HG03575 (cell line): ENCODE data around the gene GON7.
"Not testable (repeated sequence)": the region's sequence is repeated elsewhere in the genome, so short reads cannot be mapped to it uniquely, and the experiment has no call there.

ENCODE experiments used
- ATAC-seq: cut with Tn5 transposase; IDR thresholded peaks from one replicate; pipeline ENCODE4 v1.9.1; 2021; ENCODE audit not compliant: unreplicated experiment, insufficient number of reproducible peaks, low FRiP score; ENCODE audit errors: extremely low read depth

The GON7 gene

DNA sequence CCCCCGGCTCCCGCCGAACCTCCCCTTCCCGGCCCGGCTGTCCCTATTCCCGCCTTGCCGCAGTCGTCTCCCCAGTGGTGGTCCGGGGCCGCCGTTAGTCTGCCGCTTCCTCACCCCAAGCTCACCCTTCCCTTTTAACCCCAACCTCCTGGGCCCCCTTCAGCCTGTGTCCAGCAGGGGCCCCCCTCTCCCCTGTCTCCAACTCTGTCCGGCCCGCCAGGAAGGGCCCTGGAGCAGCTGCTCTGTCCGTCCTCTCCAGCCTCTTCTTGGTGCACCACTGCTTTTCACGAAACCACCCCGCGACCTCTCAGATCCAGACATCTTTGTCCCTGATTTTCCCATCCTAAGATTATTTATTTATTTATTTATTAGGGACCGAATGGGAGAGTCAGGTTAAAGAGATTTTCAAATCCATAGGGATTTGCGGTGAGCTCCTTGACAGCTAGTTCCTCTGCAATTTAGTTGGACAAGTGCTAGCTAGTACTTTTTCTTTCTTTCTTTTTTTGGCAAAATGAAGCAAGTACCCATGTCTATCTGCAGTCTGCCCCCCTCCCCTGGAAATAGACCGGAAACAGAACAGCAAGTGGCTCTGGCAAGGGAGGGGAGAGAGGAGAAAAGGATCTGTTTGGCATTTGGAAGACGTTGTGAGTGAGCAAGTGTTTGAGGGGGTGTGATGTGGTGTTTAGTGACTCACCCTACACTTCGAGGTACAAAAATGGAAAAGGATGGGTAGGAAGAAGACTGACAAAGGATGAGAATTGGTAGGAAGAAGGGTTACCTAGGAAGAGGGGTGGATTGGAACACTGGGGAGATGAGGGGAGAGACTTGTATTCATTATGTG is 823 bp upstream of the GON7 start:
- ATAC-seq, result peak; percentile 7

DNA sequence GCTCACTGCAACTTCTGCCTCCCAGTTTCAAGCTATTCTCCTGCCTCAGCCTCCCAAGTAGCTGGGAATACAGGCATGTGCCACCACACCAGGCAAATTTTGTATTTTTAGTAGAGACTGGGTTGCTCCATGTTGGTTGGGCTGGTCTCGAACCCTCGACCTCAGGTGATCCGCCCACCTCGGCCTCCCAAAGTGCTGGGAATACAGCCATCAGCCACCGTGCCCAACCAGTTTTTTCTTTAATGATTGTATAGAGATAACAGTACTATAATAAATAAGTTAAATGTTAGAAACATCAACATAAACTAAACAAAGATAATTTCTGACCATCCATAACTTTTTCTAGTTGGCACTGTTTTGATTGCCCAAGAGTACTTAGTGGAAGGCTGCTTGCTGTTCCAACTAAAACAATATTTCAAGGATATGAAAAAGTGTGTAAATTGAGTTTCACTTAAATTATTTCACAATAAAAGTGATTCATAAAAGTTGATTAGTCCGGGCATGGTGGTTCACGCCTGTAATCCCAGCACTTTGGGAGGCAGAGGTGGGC is 5.6 kb downstream of the GON7 start:
- no peak for ATAC-seq

DNA sequence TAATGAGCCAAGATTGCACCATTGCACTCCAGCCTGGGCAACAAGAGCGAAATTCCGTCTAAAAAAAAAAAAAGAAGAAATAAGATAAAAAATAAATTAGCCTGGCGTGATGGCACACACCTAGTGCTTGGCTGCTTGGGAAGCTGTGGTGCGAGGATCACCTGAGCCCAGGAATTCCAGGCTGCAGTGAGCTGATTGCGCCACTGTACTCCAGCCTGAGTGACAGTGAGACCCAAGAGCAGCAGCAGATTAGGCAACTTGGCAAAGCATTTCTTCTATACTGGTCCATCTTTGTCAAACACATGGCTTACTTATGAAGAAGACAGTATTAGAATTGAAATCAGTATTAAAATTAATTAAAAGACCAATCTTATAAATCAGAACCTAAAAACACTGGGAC is 6.3 kb downstream of the GON7 start:
- no peak for ATAC-seq

DNA sequence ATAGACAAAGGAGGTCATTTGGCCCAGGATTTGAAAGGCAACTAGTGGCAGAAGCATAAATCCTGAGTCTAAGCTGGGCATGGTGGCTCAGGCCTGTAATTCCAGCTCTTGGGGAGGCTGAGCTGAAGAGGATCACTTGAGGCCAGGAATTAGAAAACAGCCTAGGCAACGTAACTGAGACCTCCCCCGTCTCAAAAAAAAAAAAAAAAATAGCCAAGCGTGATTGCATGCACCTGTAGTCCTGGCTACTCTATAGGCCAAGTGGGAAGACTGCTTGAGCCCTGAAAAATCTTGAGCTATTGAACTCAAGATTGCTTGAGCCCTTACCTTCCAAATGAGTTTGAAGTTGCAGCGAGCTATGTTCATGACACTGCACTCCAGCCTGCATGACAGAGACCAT is 7.8 kb downstream of the GON7 start:
- no peak for ATAC-seq

- no peak for ATAC-seq
These were observed 11.4 kb downstream of the GON7 start for GRCh38 chr14:93195316-93195999.

DNA sequence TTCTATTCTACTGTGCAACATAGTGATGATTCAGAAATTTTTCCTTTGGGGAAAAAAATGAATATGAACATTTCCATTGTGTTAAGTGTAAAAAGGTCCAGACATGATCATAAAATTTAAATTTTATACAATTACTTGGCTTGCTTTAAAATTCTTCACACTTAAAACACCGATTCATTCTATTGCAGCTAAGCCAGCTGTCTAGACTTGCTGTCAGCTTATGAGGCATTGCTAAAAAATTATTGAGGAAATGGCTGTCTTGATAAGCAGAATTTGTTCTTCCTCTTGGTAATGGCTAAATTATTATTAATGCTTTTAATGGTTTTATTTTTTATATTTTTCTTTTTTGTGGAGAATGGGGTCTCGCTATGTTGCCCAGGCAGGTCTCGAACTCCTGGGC is 19.9 kb downstream of the GON7 start:
- ATAC-seq, result no peak

DNA sequence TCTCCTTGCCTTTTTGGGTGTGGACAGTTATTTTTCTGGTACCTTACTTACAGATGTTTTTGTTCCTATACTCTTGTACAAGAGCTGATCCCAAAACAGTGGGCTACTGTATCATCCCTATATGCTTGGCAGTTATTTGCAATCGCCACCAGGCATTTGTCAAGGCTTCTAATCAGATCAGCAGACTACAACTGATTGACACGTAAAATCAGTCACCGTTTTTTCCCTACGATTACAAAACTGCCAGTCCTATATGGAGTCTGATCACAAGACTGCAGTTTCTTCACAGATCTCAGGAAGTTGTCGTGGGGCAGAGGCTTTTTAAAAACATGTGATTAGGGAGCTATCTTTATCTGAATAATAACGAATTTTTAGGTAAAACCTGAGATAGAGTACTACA is 20.4 kb downstream of the GON7 start:
- no peak for ATAC-seq

DNA sequence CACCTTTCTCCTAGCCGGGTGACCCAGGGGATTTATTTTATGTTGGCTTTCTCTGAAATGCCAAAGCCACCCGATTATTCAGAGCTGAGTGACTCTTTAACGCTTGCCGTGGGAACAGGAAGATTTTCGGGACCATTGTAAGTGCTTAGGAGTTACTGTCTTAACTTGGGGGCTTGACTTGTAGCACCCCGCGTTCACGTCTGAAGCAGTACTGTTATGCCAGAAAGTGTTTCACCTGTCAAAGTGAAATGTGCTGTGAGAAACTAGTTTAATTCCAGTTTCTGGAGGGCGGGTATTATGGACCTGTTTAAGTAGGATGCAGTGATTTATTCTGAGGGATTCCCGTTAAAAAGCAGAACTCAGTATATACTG is 21.5 kb downstream of the GON7 start:
- ATAC-seq, result no peak

DNA sequence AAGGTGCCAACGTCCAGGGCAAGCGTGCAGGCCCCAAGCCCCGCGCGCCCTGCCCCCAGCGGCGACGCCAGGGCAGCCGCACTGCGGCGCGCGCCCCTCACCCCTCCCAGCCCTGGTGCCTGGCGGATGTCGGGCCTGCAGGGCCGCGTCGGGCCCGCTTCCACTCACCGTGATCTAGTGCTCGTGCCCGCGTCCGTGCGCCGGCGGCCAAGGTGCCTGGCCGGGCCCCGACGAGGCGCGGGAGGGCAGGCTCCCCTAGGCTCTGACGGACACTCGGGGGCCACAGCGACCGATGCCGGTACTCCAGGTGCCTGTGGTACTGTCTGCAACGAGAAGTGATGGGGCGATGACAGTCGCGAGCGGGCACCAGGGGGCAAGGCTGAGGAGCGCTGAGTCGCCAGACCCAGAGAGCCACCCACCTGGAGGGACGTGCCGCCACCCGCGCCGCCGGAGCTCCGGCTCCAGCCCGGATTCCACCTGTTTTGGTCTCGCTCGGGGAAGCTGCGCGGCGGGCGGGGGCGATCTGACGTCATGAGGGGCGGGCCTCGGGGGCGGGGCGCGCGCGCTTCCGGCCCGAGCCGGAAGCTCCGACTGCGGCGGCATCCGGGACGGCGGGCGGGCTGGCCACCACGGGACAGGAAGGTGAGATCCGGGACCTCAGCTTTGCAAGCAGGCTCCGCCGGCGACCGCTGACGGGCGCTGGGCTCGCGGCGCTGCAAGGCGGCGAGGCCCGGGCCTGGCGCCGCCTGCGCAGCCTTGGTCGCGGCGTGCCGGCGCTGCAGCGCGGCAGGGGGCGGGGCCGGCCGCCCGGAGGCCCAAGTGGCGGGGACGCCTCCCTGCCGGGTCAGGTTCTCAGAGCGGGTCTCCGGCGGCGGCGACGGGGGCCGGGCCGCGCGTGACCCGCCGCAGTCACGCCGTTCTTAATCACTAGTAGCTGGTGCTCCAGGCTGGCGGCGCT is 22.2 kb downstream of the GON7 start, which contains the start of the genes LYSET and MOAP1:
TSS of gene LYSET (plus strand) at position 927 of the 958 bp plus-strand sequence. CDS start 89 bp downstream, outside the sequence.
TSS of gene MOAP1 (minus strand) at position 507 of the 958 bp plus-strand sequence. CDS start 655 bp downstream, outside the sequence.
- ATAC-seq, result peak; percentile 39

GRCh38 chr14:93183596-93184317 is 23.1 kb downstream of the GON7 start:
- ATAC-seq, result no peak

DNA sequence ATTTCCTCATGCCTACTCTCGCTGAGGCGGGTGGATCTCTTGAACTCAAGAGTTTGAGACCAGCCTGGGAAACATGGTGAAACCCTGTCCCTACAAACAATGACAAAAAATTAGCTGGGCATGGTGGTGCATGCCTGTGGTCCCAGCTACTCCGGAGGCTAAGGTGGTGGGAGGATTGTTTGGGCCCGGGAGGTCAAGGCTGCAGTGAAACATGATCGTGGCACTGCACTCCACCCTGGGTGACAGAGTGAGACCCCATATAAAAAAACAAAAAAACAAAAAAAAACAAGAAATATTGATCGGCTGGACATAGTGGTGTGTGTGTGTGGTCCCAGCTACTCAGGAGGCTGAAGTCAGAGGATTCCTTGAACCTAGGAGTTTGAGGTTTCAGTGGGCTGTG is 31.4 kb downstream of the GON7 start:
- ATAC-seq, result no peak

- not testable (repeated sequence) for ATAC-seq
These were observed 32.1 kb downstream of the GON7 start for GRCh38 chr14:93174731-93175130.

DNA sequence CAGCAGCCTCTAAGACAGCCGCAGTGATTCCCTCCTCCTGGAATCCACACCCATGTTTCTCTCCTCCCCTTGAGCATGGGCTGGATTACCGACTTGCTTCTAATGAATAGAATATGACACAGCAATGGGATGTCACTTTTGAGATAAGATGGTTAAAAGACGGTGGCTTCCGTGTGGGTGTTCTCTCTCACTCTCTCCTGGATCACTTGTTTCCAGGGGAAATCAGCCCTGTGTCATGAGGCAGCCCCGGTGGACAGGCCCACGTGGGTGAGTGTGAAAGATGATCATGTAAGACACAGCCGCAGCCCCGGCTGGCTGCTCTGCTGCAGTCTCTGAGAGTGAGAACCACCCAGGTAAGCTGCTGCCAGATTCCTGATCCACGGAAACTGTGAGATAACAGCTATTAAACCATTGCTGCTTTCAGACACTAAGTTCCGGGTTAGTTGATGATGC is 32.9 kb downstream of the GON7 start:
- ATAC-seq, result no peak

GRCh38 chr14:93171376-93171775 is 35.5 kb downstream of the GON7 start:
- ATAC-seq, result no peak

DNA sequence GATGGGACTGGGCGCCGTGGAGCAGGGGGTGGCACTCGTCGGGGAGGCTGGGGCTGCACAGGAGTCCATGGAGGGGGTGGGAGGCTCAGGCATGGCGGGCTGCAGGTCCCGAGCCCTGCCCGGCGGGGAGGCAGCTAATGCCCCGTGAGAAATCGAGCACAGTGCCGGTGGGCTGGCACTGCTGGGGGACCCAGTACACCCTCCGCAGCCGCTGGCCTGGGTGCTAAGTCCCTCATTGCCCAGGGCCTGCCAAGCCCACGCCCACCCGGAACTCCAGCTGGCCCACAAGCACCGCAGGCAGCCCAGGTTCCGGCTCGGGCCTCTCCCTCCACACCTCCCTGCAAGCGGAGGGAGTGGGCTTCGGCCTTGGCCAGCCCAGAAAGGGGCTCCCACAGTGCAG is 36.7 kb downstream of the GON7 start:
- ATAC-seq, result not testable (repeated sequence)

DNA sequence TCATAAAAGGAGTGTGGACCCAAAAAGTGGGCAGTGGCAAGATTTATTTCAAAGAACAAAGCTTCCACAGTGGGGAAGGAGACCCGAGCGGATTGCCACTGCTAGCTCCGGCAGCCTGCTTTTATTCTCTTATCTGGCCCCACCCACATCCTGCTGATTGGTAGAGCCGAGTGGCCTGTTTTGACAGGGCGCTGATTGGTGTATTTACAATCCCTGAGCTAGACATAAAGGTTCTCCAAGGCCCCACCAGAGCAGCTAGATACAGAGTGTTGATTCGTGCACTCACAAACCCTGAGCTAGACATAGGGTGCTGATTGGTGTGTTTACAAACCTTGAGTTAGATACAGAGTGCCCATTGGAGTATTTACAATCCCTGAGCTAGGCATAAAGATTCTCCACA is 37.2 kb downstream of the GON7 start:
- ATAC-seq, result not testable (repeated sequence)

DNA sequence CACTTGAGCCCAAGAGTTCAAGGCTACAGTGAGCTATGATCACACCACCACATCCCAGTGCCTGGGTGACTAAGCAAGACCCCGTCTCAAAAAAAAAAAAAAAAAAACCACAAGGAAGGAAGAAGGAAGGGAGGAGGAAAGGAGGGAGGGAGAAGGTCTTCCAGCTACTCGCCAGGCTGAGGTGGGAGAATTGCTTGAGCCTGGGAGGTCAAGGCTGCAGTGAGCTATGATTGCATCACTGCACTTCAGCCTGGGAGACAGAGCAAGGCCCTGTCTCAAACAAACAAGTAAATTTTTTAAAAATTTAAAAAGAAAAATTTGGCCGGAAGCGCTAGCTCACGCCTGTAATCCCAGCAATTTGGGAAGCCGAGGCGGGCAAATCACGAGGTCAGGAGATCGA is 38.3 kb downstream of the GON7 start:
- ATAC-seq, result not testable (repeated sequence)
